Neural cell (in vitro differentiated cells): Measurements from ENCODE around the gene RAP2A.

Source experiments
- CTCF ChIP-seq: fragments of 450-650 bp; IDR thresholded peaks from 2 replicates; pipeline ENCODE4 v1.5.1; 2014; ENCODE audit warnings: antibody characterized with exemption, mild to moderate bottlenecking, moderate library complexity; ENCODE audit not compliant: poor library complexity, severe bottlenecking
- POLR2AphosphoS5 ChIP-seq: IDR thresholded peaks from 2 replicates; pipeline ENCODE4 v1.6.1; 2012
- SMC3 ChIP-seq: fragments of 450-650 bp; conservative IDR thresholded peaks from 2 replicates; pipeline ENCODE4 v1.6.1; 2014; ENCODE audit warnings: antibody characterized with exemption, mild to moderate bottlenecking, moderate library complexity; ENCODE audit not compliant: poor library complexity
- TAF1 ChIP-seq: IDR thresholded peaks from 2 replicates; pipeline ENCODE4 v1.6.1; 2012; ENCODE audit warnings: low read depth
- TF ChIP-seq, protein P1 (sequence below): IDR thresholded peaks from 2 replicates; pipeline ENCODE4 v1.6.1; 2012; ENCODE audit warnings: borderline replicate concordance

DNA sequence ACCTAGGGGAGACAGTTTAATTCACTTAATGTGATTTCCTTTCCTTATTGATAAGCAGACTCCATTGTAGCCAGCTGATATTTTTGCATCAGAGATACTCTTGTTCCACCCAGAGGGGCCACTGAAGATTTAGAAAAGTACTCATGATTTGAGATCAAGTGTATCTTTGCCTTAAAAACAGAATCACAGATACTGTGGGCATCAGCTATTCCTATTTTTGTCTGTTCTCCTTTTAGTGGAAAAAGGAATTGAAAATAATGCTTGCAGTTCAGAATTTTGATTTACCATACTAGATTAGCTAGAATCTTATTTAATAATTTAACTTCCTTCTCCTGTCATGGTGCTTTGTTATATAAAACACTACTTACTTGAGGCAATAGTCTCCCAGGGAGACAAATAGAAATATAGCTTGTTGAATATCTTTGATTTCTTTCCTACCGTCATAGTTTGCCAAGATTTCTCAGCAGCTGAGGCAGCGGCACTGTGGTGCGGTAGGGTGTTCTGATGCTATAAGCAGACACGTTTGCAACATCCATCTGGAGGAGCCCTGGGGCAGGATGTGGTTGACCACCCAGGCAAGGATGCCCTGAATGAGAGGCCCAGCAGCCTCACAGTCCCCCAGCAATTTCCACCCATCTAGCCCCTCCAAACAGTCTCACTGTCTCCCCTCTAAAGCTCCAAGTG, 47.0 kb upstream of the RAP2A start:
- TF ChIP-seq CTCF, result no peak
- TF ChIP-seq, protein P1, sequence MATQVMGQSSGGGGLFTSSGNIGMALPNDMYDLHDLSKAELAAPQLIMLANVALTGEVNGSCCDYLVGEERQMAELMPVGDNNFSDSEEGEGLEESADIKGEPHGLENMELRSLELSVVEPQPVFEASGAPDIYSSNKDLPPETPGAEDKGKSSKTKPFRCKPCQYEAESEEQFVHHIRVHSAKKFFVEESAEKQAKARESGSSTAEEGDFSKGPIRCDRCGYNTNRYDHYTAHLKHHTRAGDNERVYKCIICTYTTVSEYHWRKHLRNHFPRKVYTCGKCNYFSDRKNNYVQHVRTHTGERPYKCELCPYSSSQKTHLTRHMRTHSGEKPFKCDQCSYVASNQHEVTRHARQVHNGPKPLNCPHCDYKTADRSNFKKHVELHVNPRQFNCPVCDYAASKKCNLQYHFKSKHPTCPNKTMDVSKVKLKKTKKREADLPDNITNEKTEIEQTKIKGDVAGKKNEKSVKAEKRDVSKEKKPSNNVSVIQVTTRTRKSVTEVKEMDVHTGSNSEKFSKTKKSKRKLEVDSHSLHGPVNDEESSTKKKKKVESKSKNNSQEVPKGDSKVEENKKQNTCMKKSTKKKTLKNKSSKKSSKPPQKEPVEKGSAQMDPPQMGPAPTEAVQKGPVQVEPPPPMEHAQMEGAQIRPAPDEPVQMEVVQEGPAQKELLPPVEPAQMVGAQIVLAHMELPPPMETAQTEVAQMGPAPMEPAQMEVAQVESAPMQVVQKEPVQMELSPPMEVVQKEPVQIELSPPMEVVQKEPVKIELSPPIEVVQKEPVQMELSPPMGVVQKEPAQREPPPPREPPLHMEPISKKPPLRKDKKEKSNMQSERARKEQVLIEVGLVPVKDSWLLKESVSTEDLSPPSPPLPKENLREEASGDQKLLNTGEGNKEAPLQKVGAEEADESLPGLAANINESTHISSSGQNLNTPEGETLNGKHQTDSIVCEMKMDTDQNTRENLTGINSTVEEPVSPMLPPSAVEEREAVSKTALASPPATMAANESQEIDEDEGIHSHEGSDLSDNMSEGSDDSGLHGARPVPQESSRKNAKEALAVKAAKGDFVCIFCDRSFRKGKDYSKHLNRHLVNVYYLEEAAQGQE, result no peak
- TF ChIP-seq SMC3, result no peak
- no peak for TF ChIP-seq TAF1
- no peak for TF ChIP-seq POLR2AphosphoS5
